ENCODE data around the gene BCR.
"Not testable (repeated sequence)": the region's sequence is repeated elsewhere in the genome, so short reads cannot be mapped to it uniquely, and the experiment has no call there.

Gene BCR

DNA sequence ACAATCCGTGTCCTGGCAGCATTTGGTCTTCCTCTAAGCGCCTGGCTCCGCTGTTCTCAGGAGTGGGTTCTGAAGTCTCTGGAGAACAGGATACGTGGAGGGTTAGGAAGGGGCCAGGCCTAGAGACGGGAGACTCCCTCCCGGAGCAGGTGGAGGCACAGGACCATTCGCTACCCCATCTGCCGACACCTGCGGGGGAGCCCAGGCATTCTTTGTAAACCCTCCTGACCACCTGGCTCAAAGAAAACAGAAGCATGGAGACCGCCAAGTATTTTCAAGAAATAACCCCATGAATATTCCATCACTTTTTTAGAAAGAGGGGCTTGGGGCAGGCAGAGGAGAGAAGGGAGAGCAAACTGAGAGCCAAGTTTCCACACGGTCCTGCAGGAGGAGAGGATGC lies 136.3 kb downstream of the BCR start:
- not testable (repeated sequence) for H3K4me3 ChIP-seq (ENCODE audit: low read depth, low read length)

DNA sequence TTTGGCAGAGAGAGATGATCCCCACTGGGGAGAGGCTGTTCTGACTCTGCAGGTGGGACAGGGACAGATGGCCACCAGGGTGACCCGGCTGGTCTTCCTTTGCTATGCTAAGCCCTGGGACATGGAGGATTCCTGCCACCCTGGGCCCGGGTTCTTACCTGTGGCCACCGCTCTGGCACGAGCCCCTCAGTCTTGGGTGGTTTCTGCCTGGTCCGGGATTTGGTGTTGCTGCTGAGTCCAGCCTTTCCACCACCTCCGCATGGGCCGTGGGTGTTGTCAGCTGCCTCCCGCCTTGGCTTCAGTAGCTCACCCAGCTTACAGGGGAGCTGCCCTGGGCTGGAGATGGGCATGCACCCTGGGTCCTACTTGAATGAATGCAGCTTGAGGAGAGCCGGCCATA lies 138.0 kb downstream of the BCR start:
- DNase-seq (ENCODE audit: low read depth); H3K4me3 ChIP-seq (ENCODE audit: low read depth, low read length): not testable (repeated sequence)

More for the DNA sequence above, 136.3 kb downstream of the BCR start:
- not testable (repeated sequence) for DNase-seq (ENCODE audit: low read depth)

DNA sequence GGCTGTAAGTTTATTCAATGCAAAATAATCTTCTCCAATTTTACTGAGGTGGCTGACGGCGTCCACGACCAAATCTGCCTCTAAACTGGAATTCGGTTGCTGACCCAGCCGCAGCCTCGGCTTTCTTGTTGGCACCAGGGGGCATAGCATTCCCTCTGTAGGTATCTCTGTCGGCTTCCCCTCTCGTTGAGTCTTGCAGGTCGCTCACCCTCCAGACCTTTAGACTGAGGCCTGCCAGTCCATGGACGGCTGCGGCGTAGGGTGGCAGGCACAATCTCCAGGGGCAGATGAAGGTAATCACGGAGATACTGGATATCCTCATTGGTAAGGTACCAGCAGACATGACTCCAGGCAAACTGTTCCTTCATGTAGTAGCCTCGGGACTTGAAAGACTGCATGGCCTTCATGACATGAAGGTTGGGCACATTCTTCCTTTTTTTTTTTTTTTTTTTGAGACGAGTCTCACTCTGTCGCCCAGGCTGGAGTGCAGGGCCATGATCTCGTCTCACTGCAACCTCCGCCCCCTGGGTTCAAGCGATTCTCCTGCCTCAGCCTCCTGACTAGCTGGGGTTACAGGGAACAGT lies 142.3 kb downstream of the BCR start:
- not testable (repeated sequence) for H3K4me3 ChIP-seq (ENCODE audit: low read depth, low read length); DNase-seq (ENCODE audit: low read depth)

DNA sequence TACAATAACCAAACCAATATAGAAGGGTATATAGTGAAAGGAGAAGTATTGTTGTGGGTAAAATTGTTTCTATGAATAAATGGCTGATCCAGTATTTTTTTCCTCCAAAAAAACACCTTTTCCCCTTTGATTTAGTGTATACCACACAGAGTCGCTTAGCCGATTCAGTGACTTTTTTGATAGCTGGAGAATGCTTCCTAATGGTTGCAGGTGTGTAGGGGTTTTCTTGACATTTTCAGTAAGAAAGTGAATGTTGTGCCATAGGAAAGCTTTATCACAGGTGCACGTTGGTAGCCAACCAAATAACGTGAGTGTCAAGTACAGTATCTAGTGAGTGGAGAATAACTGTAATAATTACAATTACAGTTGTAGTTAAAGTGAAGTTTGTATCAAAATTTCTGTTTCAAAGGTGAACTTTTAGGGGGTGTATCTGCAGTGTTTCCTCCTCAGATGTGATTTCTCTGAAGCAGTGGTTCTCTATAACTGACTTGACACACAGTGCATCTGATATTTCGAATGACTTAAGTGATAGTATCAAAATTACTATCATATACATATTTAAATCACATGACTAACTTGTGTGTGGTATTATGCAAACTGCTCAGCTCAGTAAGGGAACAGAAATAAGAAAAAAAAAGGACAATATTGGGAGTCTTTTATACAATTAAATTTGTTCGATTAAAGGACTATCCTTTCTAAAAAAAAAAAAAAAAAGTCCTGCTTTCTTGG lies 143.8 kb downstream of the BCR start:
- DNase-seq (ENCODE audit: low read depth); H3K4me3 ChIP-seq (ENCODE audit: low read depth, low read length): not testable (repeated sequence)

DNA sequence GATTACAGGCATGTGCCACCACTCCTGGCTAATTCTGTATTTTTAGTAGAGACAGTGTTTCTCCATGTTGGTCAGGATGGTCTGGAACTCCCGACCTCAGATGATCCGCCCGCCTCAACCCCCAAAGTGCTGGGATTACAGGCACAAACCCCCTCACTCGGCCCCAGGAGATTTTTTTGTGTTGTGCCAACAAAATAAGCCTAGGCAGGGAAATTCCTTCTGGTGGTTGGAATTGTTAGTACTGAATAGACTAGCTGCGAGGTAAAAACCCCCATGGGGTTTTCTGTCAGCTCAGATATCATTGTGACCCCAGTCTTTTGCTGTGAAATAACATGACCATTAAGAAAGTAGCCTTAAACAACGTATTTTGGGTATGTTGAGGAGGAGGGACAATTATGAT lies 144.9 kb downstream of the BCR start:
- DNase-seq (ENCODE audit: low read depth), result no peak

DNA sequence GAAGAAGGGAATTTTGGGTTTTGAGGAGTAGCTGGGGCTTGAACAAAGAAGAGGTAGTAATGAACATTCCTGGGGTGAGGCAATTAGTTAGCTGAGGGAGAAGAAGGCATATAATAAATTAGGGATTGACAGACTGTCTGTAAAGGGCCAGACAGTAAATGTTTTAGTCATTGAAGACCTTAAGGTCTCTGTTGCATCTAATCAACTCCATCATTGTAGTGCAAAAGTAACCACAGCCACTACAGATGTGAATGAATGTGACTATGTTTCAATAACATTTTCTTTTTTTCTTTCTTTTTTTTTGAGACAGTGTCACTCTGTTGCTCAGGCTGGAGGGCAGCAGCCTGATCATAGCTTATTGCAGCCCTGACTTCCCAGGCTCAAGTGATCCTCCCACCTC lies 153.5 kb downstream of the BCR start:
- not testable (repeated sequence) for DNase-seq (ENCODE audit: low read depth); H3K4me3 ChIP-seq (ENCODE audit: low read depth, low read length)

More for the DNA sequence above, 144.9 kb downstream of the BCR start:
- no peak overlapping the region for H3K4me3 ChIP-seq (ENCODE audit: low read depth, low read length)

DNA sequence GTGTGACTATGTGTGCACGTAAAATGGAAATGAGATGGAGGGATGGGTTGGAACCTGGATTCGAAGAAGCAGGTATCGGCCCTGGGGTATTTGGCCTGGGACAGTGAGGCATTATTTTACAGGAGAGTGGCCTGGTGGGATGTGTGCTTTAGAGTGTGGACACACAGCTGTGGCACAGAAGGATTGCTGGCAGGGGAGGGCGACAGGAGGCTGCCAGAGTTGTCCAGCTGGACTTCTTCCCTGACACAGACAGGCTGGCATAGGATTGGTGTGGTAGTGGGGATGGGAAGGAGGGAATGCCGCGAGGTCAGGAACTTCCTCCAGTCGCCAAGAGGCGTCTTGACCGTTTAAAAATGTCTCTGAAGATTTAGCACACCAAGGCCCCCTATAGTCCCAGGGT lies 157.4 kb downstream of the BCR start:
- not testable (repeated sequence) for H3K4me3 ChIP-seq (ENCODE audit: low read depth, low read length); DNase-seq (ENCODE audit: low read depth)

DNA sequence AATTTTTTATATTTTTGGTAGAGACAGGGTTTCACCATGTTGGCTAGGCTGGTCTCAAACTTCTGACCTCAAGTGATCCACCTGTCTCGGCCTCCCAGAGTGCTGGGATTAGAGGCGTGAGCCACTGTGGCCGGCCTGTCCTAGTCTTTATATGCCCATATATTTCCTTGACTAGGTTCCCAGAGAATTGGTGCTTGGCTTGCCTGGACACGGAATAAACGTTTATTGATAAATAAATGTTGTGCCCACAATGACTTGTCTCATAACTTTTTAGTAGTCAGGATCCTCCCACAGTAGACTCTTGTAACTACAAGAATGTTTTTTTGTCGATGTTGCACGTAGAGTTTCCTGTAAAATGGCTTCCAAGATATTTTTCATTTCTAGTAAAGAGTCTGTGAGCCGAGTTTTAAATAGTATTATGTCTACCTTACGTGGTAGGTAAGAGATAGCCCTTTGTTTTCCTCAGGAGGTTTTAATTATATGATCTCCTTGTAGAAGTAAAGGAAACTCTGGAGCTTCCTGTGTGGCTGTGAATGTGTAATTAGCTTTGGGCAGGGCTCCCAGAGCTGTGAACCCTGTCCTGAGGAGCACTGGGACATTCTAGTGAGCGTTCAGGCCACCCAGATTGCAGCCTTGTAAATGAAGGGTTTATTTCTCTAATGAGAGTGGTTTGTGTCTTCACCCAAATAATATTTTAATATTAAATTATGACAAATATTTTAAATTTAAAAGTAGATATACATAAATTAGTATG lies 161.8 kb downstream of the BCR start:
- H3K4me3 ChIP-seq (ENCODE audit: low read depth, low read length); DNase-seq (ENCODE audit: low read depth): not testable (repeated sequence)

DNA sequence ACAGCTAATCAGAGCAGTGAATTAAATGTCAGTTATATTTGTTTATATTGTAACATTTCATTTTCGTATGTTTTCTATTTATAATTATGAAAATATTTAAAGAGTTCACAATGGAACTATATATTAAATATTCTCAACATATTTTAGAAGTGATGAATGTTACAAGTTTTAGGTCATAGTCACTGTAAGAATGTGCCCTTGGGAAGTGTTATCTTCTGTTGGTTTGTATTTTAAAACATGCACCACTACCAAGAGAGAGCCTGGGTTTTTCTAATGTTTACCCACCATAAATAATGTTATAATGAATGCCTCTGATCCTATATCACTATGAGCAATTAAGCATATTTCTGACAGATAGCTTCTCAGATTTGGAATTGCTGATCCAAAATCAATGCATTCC lies 171.0 kb downstream of the BCR start:
- H3K4me3 ChIP-seq (ENCODE audit: low read depth, low read length), result no peak overlapping the region
- no peak for DNase-seq (ENCODE audit: low read depth)

DNA sequence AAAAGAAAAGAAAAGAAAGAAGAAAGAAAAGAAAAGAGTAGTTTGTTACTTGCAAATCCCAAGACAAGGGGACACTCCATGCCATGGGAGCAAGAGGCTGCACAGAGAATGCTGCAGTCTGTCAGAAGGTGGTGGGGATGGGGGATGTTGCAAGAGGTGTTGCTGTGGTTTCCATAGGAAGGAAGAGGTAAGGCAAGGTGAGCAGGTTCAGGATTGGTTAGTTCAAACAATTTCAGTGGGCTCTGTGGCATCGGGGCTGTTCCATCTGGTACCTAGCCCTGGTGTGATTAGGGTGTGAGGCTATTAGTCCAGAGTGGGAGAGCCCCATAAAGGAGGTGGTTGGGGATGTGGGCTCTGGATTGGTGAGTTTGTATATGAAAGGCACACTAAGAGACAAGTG lies 172.7 kb downstream of the BCR start:
- DNase-seq (ENCODE audit: low read depth), result no peak
- no peak overlapping the region for H3K4me3 ChIP-seq (ENCODE audit: low read depth, low read length)

DNA sequence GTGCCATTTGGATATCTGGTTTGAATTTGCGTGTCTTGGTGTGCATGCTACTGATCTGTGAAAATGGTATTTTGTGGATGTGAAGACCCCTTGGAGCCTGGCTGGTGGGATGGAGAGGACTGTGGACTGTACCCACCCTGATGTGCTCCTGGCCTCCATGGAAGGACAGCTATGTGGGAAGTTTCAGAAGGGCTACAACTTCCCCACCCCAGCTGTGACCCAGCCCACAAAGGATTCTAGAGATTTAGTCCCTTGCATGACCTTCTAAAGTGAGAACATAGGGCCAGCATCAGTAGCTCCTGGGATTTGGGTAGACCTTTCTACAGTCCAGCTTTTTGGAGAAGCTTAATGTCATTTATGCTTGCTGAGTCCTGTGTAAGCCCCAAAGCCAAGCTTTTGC lies 173.4 kb downstream of the BCR start:
- no peak for DNase-seq (ENCODE audit: low read depth)
- H3K4me3 ChIP-seq (ENCODE audit: low read depth, low read length), result no peak overlapping the region

DNA sequence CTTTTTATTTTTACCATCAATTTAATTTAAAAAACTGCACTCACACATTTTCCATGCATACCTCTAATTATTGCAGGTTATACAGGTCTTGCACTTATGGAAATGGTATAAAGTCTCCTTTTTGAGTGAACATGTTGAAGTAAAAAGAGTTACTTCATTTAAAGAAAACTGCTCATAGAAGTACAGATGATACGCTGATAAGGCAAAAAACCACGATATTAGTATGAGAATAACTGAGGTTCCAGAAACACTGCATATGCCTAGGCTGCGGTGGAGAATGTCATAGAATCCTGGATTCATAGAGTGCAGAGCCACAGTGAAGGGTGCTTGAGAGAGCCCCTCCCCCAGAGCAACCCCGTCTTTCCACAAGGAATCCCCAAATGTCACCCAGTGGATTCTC lies 175.8 kb downstream of the BCR start:
- DNase-seq (ENCODE audit: low read depth), result no peak
- no peak overlapping the region for H3K4me3 ChIP-seq (ENCODE audit: low read depth, low read length)

DNA sequence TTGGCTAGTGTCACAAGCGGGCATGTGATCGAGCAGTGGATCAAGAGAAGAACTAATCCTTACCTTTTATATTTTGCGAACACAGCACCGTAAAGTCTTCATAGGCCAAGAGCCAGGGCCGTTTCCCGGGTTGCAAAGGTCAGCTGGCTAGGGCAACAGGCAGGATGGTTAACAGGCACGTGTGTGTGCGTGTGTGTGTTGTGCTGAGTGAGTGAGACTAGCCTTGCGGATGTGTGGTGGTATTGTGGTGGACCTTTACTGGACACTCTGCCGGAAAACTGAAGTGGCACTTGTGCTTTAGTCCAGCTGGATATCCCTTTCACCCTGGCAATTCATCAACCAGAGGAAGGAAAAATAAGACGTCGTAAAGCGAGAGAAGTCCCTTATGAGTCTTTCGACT lies 176.7 kb downstream of the BCR start:
- no peak for DNase-seq (ENCODE audit: low read depth)
- no peak overlapping the region for H3K4me3 ChIP-seq (ENCODE audit: low read depth, low read length)

DNA sequence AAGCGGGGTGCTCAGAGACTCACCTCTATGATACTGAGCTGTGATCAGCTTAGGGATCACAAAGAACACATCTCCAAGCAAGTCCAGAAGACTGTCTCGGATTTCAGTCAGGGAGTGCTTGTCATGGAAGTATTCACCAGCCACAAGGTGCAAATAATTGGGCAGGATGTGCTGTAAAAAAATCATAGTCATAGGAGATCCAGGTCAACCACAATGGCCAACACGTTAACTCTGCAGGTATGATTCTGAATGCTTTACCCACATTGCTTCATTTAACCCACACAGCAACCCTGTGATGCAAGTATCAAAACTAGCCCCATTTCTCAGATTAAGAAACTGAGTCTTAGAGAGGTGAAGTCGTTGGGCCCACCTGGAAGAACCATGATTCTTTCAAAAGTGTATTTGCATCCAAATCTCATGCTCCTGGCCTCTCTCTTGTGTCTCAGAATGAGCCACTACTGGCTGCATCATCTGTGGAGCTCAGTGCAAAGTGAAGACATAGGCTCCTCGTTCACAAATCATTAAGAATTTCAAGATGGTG lies 179.3 kb downstream of the BCR start:
- H3K4me3 ChIP-seq (ENCODE audit: low read depth, low read length), result no peak overlapping the region
- no peak for DNase-seq (ENCODE audit: low read depth)

DNA sequence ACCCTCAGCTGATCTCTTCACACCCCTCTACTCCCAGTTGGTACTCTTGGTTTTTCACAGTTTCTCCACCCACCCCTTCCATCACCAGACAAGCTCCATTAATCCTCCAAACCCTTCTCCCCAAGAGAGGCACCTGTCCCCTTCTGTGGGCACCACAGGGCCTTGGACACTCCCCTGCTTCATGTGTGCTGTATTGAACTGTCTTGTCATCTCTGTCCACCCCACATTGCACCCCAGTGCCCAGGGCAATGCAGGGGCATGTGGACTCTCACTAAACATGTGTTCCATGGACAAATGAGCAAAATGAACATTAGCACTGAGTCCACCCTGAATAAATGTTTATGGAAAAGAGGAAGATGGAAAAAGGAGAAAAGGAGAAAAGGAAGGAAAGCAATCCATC lies 181.4 kb downstream of the BCR start:
- no peak for DNase-seq (ENCODE audit: low read depth)
- H3K4me3 ChIP-seq (ENCODE audit: low read depth, low read length), result no peak overlapping the region

DNA sequence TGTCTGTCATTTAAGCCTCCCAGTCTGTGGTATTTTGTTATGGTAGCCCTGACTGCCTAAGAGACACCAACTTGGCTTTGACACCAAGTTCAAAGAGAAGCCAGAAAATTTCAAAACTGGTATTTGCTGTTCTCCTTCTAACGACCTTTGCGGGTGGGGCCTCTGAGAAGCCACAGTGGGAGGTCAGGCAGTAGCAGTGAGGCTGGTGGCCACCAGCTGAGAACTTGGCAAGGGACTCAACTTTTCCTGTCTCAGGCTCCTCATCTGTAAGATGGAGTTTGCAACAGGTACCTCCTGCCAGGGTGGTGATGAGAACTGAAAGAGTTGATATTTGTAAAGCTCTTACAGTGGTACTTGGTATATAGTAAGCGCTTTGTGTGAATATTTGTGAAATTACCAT lies 183.4 kb downstream of the BCR start:
- H3K4me3 ChIP-seq (ENCODE audit: low read depth, low read length), result no peak overlapping the region
- no peak for DNase-seq (ENCODE audit: low read depth)

DNA sequence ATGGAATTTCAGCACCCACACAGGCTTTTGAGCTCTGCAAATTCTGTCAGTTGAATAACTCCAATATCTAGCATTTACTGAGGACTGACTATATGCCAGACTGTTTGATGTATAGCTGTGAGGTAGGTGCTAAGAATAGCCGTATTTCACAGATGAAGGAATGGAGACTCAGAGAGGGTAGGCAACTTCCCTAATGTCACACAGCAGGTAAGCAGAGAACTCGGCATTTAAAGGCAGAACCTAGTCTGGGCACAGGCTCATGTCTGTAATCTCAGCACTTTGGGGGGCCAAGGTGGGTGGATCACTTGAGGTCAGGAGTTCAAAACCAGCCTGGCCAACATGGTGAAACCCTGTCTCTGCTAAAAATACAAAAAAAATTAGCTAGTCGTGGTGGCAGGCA lies 184.1 kb downstream of the BCR start:
- DNase-seq (ENCODE audit: low read depth), result no peak
- H3K4me3 ChIP-seq (ENCODE audit: low read depth, low read length), result no peak overlapping the region

DNA sequence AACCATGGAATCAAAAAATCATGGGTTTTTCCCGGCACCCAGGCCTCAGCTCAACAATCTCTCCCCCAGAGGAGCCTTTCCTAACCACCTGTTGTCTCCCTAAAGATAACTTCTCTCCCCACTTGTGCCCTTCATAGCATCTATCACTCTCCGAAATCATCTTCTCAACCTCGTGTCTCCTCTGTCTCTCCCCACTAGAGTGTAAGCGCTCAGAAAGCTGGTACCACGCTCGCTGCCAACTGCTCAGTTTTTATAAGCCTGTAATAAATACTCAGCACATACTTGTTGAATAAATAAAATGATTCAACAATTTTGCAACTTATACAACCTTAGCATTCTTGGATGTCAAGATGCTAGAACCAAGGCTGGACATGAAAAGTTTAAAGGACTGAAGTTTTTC lies 185.2 kb downstream of the BCR start:
- H3K4me3 ChIP-seq (ENCODE audit: low read depth, low read length), result no peak overlapping the region
- DNase-seq (ENCODE audit: low read depth), result no peak

DNA sequence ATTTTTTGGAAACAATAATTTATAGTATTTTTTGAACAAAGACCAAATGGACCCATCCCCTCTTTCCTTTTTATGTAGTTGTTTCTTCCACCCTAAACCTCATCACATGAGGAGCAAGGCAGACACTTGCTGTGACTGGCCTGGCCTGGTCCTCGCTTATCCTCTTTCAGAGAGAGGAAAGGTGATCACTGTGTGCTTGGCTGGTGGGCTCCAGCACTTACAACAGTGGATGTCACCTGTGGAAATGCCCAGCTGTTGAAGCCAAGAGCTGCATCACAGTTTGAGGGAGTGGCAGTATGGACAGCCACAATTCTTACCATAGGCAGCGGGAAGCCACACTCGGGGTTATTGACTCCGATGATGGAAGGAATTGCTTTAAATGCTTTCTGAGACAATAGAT lies 185.7 kb downstream of the BCR start:
- H3K4me3 ChIP-seq (ENCODE audit: low read depth, low read length), result no peak overlapping the region
- DNase-seq (ENCODE audit: low read depth), result no peak

DNA sequence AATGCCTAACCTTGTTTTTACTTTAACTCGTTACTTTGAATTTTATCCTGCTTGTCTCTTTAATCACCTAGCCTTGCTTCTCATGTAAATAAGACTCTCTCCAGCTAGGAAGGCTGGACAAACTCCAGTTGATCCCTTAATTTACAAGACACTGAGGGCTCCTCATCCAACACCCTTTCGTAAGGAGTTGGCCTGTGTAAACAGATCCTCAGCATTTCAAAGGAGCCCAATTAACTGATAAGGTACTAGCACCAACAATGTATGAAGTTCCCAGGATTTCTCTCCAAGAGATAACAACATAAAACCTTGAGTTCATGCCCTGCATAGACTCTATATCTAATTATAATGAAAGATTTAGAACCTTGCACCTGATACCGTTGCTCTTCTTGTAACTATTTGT lies 186.9 kb downstream of the BCR start:
- DNase-seq (ENCODE audit: low read depth); H3K4me3 ChIP-seq (ENCODE audit: low read depth, low read length): not testable (repeated sequence)

All from skeletal muscle cell (primary cell).